ENCODE data around the gene FNDC8. TPM values are rescaled to one million over a fixed set of nuclear protein-coding genes. Genes with fewer than 3 reads are reported as not detected.

FNDC8 gene
- total and polyA plus RNA-seq, 2 of the 8 experiments (the other 6 are each of a cell fraction or from before 2014, with no cell fraction given), result not detected

GRCh38 chr17:35121315-35121714, at the start of gene FNDC8 (continued):
- TF ChIP-seq USF2 (IDR thresholded peaks at IDR 0.05; ENCODE audit: low read length) (no peak), CHD2 (IDR thresholded peaks at IDR 0.05; ENCODE audit: low read length) (no peak), SRF (IDR thresholded peaks at IDR 0.05; ENCODE audit: low read depth, low read length) (no peak), CBX5 (IDR thresholded peaks at IDR 0.05; ENCODE audit: low read depth, low read length) (no peak), SP1 (IDR thresholded peaks at IDR 0.05; ENCODE audit: low read depth, low read length) (no peak), FOSL1 (IDR thresholded peaks at IDR 0.05; ENCODE audit: insufficient read depth, low read depth, low read length) (no peak), JUN (IDR thresholded peaks at IDR 0.05; ENCODE audit: low read depth, low read length) (no peak), BCL11A (IDR thresholded peaks at IDR 0.05; ENCODE audit: low read depth in 2 of 2, low read length in 2 of 2) (no peak)
